ENCODE measurements around the gene TMPRSS3.

GRCh38 chr21:42418886-42419285, 23.0 kb upstream of the TMPRSS3 start:
- no peak for TF ChIP-seq POLR2A (IDR thresholded peaks at IDR 0.05)
- TF ChIP-seq CTCF (IDR thresholded peaks at IDR 0.05): no peak
- no peak for TF ChIP-seq POLR2AphosphoS5 (IDR thresholded peaks at IDR 0.05)
